SU-DHL-6 (cell line): ENCODE results near the gene NOD1.

ENCODE experiments used
- CTCF ChIP-seq: fragments of 200-600 bp; sonication (generic); IDR thresholded peaks from one replicate; pipeline ENCODE4 v1.5.1; 2017; ENCODE audit warnings: antibody characterized with exemption, mild to moderate bottlenecking, low read length, moderate library complexity; ENCODE audit not compliant: insufficient read depth, poor library complexity, severe bottlenecking
- EZH2phosphoT487 ChIP-seq: fragments of 200-600 bp; sonication (generic), shearing (Covaris generic); conservative IDR thresholded peaks from 2 replicates; pipeline ENCODE4 v1.6.1; 2018; ENCODE audit warnings: mild to moderate bottlenecking, antibody characterized with exemption, low read length, moderate library complexity, mixed read lengths

DNA sequence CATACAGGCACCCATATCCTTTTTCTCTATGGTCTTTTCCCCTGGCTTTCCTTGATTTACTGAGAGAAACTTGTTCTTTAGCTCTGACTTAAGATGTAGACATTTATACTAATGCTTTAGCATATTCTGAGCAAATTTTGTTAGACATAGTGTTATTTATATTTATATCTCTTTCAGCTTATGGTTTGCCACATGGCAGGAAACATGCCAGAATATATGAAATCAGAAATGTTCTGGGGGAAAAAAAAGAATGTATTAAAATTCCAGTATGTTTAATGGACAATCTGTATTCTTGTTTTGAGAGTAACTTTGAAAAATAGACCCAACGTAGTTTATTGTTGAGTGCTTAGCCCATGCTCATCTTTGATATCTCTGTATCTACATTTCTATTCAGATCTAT lies 36.2 kb upstream of the NOD1 start:
- TF ChIP-seq EZH2phosphoT487: no peak
- TF ChIP-seq CTCF: no peak
